Measurements from ENCODE around the gene FBXO31. TPM values are rescaled to one million over a fixed set of nuclear protein-coding genes. Genes with fewer than 3 reads are reported as not detected.

FBXO31 gene
- total RNA-seq, 6 experiments from 2014 or later = 23.0 to 30.0 (median 25.1) TPM

DNA sequence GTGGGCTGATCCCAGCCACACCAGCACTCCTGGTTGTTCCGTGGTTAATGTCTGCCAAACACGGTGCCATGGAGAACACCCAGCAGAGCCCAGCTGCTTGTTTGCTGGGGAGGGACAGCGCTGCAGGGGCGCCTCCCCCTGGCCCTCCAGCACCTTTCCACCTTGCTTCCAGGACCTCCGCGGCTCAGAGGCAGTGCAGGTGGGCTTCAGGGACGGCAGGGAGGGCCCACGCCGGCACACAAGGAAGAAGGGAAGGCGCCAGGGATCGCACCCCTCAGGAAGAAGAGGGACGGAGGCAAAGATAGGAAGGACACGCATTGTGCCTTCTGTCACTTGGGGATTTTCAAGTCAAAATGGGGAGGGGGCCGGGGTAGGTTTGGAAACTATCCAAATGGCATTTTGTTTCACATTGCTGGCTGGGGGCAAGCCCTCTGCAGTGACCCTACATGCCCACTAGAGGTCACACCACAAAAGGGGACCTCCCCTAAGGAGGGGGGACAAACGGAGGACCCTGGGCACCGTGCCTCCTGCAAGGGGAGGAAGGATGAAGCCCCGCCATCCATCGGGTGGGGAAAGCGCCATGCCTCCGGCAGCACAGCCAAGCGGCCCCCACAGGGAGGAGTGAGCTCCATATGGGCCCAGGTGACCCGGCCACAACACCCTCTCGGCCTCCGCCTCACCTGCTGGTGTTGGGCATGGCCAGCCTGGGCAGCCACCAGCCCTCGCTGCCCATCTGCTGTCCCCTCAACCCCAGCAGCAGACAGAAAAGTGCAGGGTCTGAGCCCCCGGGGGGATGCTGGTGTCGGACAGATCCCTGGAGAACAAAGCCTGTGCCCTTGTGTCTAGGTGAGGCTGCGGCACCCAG, 58.9 kb downstream of the FBXO31 start:
- no peak overlapping the region for H3K4me3 Mint-ChIP-seq
- no peak for DNase-seq
- no peaks in the 10 kb centered on the region for H3K36me3 Mint-ChIP-seq (ENCODE audit: low read depth)
- H3K27me3 Mint-ChIP-seq (ENCODE audit: insufficient read depth) = no peaks in the 10 kb centered on the region; the same call in 1 of the 2 replicates
- no peaks in the 10 kb centered on the region for H3K9me3 Mint-ChIP-seq
- no peak overlapping the region for H3K27ac Mint-ChIP-seq
- TF ChIP-seq, protein P1, sequence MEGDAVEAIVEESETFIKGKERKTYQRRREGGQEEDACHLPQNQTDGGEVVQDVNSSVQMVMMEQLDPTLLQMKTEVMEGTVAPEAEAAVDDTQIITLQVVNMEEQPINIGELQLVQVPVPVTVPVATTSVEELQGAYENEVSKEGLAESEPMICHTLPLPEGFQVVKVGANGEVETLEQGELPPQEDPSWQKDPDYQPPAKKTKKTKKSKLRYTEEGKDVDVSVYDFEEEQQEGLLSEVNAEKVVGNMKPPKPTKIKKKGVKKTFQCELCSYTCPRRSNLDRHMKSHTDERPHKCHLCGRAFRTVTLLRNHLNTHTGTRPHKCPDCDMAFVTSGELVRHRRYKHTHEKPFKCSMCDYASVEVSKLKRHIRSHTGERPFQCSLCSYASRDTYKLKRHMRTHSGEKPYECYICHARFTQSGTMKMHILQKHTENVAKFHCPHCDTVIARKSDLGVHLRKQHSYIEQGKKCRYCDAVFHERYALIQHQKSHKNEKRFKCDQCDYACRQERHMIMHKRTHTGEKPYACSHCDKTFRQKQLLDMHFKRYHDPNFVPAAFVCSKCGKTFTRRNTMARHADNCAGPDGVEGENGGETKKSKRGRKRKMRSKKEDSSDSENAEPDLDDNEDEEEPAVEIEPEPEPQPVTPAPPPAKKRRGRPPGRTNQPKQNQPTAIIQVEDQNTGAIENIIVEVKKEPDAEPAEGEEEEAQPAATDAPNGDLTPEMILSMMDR (IDR thresholded peaks at IDR 0.05) = peak; percentile 91
- peaks cover 18% of the 10 kb centered on the region for H3K4me1 Mint-ChIP-seq (ENCODE audit: low read depth)

DNA sequence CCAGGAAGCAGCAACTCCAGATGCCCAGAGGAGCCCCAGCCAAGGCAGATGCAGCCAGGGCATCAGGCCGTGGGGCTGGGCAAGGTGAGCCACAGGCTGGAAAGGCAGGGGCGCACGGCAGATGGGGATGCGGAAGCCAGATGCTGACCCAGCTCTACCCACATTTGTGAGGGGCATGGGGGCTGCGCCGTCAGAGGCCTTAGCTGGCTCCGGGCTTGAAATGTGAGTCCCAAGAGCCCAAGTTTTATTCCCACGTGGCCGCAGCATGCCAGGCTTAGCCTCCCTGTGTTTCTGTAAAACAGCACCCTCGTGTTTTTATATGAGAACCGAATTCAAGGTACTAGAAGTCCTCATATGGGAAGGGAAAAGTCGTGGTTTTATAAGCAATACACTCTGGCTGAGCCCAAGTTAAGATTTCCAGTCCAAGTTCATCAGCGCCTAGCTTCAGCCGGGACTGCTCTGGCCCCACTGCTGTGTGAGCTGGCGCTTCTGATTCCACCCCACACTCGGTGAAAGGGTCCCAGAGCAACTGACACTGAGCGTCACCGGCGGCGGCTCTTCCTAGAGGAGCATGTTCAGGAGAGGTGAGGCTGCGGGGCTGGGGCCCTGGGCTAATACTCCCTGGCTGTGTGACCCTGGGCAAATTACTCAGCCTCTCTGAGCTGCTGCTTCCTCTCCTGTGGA, 59.7 kb downstream of the FBXO31 start:
- DNase-seq = no peak
- no peak overlapping the region for H3K4me3 Mint-ChIP-seq
- no peak overlapping the region for H3K27ac Mint-ChIP-seq
- peaks cover 22% of the 10 kb centered on the region for H3K4me1 Mint-ChIP-seq (ENCODE audit: low read depth)
- peaks cover 3% of the 10 kb centered on the region for H3K36me3 Mint-ChIP-seq (ENCODE audit: low read depth)
- no peaks in the 10 kb centered on the region for H3K9me3 Mint-ChIP-seq
- no peaks in the 10 kb centered on the region; the same call in 1 of the 2 replicates for H3K27me3 Mint-ChIP-seq (ENCODE audit: insufficient read depth)
- TF ChIP-seq, protein P1 (IDR thresholded peaks at IDR 0.05) = no peak

DNA sequence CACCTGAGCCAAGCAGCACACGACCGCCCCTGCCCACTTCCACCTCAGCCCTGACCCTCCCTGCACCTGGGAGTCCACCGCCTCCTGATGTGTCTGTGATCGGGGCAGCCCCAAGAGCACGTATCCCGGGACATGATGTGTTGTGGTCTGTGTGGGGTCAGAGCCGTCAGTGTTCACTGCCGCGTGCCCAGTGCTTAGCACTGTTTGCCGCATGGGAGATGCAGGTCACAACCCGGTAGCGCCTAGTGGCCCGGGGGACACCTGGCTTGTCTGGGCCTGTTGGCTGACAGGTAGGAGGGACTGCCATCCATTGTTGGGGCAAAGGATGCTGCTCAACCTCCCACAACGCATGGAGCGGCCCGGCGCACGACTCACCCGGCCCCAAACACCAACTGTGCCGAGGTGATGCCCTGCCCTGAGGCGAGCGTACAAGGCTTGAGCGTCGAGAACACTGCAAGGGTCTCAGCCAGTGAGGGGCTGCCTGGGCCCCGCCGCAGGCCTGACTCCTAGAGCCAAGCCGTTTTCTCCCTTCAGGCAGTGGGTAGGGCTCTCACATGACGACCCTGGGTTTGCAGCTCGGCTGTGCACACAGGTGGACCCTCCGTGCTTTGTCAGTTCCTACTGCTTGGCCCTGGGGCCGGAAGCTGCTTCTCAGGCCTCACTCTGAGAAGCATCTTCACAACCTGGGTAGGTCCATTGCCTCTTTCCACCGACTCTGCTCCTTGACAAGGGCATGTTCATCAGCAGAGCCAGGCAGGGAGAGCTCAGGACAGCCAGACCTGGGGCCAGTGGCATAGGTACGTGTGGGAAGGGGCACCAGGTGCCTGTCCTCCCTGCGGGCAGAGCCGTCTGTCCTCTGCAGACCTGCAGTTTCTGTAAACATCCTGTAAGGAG, 60.5 kb downstream of the FBXO31 start:
- Mint-ChIP-seq H3K4me3 (no peak overlapping the region), H3K27ac (no peak overlapping the region), H3K27me3 (ENCODE audit: insufficient read depth) (no peaks in the 10 kb centered on the region; the same call in 1 of the 2 replicates), H3K9me3 (no peaks in the 10 kb centered on the region), H3K4me1 (ENCODE audit: low read depth) (peaks cover 30% of the 10 kb centered on the region), H3K36me3 (ENCODE audit: low read depth) (peaks cover 9% of the 10 kb centered on the region)
- no peak for DNase-seq
- TF ChIP-seq, protein P1 (IDR thresholded peaks at IDR 0.05) = no peak

DNA sequence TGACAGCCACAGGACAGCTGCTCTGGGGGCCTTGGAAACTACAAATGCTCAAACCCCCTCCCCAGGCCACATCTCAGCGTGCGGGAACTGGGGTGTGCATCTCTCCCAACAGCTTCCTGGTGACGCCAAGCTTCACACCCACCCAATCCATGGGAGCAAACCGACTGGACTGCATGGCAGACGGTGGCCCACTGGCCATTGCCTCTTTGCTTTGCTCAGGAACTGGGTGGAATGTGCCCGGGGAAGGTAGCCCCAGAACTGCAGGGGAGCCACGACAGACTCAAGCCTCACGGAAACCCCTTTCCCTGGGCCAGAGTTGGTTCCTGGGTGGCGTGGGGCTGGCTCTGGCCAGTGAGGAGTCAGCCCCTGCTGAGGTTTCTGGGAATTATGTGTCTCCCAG, 61.2 kb downstream of the FBXO31 start:
- DNase-seq = no peak
- Mint-ChIP-seq H3K27me3 (ENCODE audit: insufficient read depth) (peaks cover 3% of the 10 kb centered on the region), H3K4me3 (no peak overlapping the region), H3K9me3 (no peaks in the 10 kb centered on the region), H3K36me3 (ENCODE audit: low read depth) (peaks cover 14% of the 10 kb centered on the region), H3K27ac (no peak overlapping the region), H3K4me1 (ENCODE audit: low read depth) (peaks cover 32% of the 10 kb centered on the region)
- TF ChIP-seq, protein P1 (IDR thresholded peaks at IDR 0.05) = no peak
